ENCODE results near the gene USP47. TPM values are rescaled to one million over a fixed set of nuclear protein-coding genes. Genes with fewer than 3 reads are reported as not detected.

Gene USP47
- total RNA-seq, 1 donor from 2014 or later, result 53.7 TPM

GRCh38 chr11:11981840-11982239 lies 140.1 kb downstream of the USP47 start:
- TF ChIP-seq CTCF (IDR thresholded peaks at IDR 0.05; ENCODE audit: borderline replicate concordance), result no peak
- intact Hi-C loops (cut with micrococcal nuclease), result no loop called here
- H3K36me3 ChIP-seq, result no peaks in the 10 kb centered on the region
- H3K9me3 ChIP-seq (replicated peaks), result no peaks in the 10 kb centered on the region
- peak overlapping the region; percentile 96 for H3K27ac ChIP-seq (replicated peaks)
- H3K27me3 ChIP-seq (ENCODE audit: low read depth), result no peaks in the 10 kb centered on the region
- no peak for DNase-seq
- no peak overlapping the region for H3K4me3 ChIP-seq
- peaks cover 100% of the 10 kb centered on the region for H3K4me1 ChIP-seq

GRCh38 chr11:11982461-11982860 lies 140.7 kb downstream of the USP47 start:
- H3K27me3 ChIP-seq (ENCODE audit: low read depth), result no peaks in the 10 kb centered on the region
- no peak for TF ChIP-seq CTCF (IDR thresholded peaks at IDR 0.05; ENCODE audit: borderline replicate concordance)
- H3K27ac ChIP-seq (replicated peaks), result peak overlapping the region; percentile 96
- DNase-seq, result no peak
- no peaks in the 10 kb centered on the region for H3K36me3 ChIP-seq
- intact Hi-C loops (cut with micrococcal nuclease), result no loop called here
- no peak overlapping the region for H3K4me3 ChIP-seq
- H3K4me1 ChIP-seq, result peaks cover 100% of the 10 kb centered on the region
- H3K9me3 ChIP-seq (replicated peaks), result no peaks in the 10 kb centered on the region

- Histone ChIP-seq H3K9me3 (replicated peaks) (no peaks in the 10 kb centered on the region), H3K4me3 (no peak overlapping the region), H3K27me3 (ENCODE audit: low read depth) (no peaks in the 10 kb centered on the region), H3K36me3 (no peaks in the 10 kb centered on the region), H3K27ac (replicated peaks) (peak overlapping the region; percentile 96), H3K4me1 (peaks cover 100% of the 10 kb centered on the region)
- intact Hi-C loops (cut with micrococcal nuclease), result no loop called here
- no peak for DNase-seq
- TF ChIP-seq CTCF (IDR thresholded peaks at IDR 0.05; ENCODE audit: borderline replicate concordance), result no peak
Observed at GRCh38 chr11:11982975-11983374, 141.2 kb downstream of the USP47 start.

- H3K4me1 ChIP-seq, result peaks cover 100% of the 10 kb centered on the region
- H3K4me3 ChIP-seq, result no peak overlapping the region
- no peaks in the 10 kb centered on the region for H3K9me3 ChIP-seq (replicated peaks)
- H3K27ac ChIP-seq (replicated peaks), result peak overlapping the region; percentile 96
- H3K27me3 ChIP-seq (ENCODE audit: low read depth), result no peaks in the 10 kb centered on the region
- TF ChIP-seq CTCF (IDR thresholded peaks at IDR 0.05; ENCODE audit: borderline replicate concordance), result no peak
- intact Hi-C loops (cut with micrococcal nuclease), result no loop called here
- no peaks in the 10 kb centered on the region for H3K36me3 ChIP-seq
- DNase-seq, result no peak
Observed at GRCh38 chr11:11983427-11983826, 141.7 kb downstream of the USP47 start.

- Histone ChIP-seq H3K9me3 (replicated peaks) (no peaks in the 10 kb centered on the region), H3K4me1 (peaks cover 100% of the 10 kb centered on the region)
- DNase-seq, result no peak
Observed at GRCh38 chr11:11984563-11984962, 142.8 kb downstream of the USP47 start.

More at GRCh38 chr11:11984563-11984962, 142.8 kb downstream of the USP47 start:
- H3K36me3 ChIP-seq, result no peaks in the 10 kb centered on the region
- intact Hi-C loops (cut with micrococcal nuclease), result no loop called here
- TF ChIP-seq CTCF (IDR thresholded peaks at IDR 0.05; ENCODE audit: borderline replicate concordance), result no peak
- H3K27me3 ChIP-seq (ENCODE audit: low read depth), result no peaks in the 10 kb centered on the region
- H3K4me3 ChIP-seq, result no peak overlapping the region
- H3K27ac ChIP-seq (replicated peaks), result peak overlapping the region; percentile 96
